Measurements from ENCODE around the gene HMGB3. TPM values are rescaled to one million over a fixed set of nuclear protein-coding genes. Genes with fewer than 3 reads are reported as not detected.
"Not testable (repeated sequence)": the region's sequence is repeated elsewhere in the genome, so short reads cannot be mapped to it uniquely, and the experiment has no call there.

Gene HMGB3
- total RNA-seq, 4 donors from 2014 or later = 1.3 to 4.4 (median 3.2) TPM

DNA sequence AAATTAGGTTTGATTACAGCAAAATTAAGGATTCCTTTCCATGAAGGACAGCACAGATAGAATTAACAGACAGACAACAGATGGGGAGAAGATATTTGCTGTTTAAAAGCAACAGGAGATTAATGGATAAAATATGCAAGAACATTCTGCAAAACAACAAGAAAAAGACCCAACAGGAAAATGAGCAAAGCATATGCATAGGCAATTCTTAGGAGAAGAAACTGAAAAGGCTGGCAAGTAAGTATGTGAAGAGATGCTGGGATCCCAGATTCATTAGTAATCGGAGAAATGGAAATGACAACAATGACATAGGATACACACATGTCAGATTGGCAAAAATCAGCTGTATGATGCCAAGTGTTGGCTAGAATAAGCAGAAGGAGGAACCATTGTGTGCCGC, 27.5 kb upstream of the HMGB3 start:
- no peaks in the 10 kb centered on the region for H3K27me3 ChIP-seq
- H3K27ac ChIP-seq = no peak overlapping the region
- no peaks in the 10 kb centered on the region for H3K9me3 ChIP-seq
- H3K4me1 ChIP-seq = no peaks in the 10 kb centered on the region
- TF ChIP-seq POLR2A (IDR thresholded peaks at IDR 0.05) = no peak
- no peak for TF ChIP-seq POLR2AphosphoS5 (IDR thresholded peaks at IDR 0.05)
- TF ChIP-seq EP300 (IDR thresholded peaks at IDR 0.05) = no peak
- TF ChIP-seq, protein P1, sequence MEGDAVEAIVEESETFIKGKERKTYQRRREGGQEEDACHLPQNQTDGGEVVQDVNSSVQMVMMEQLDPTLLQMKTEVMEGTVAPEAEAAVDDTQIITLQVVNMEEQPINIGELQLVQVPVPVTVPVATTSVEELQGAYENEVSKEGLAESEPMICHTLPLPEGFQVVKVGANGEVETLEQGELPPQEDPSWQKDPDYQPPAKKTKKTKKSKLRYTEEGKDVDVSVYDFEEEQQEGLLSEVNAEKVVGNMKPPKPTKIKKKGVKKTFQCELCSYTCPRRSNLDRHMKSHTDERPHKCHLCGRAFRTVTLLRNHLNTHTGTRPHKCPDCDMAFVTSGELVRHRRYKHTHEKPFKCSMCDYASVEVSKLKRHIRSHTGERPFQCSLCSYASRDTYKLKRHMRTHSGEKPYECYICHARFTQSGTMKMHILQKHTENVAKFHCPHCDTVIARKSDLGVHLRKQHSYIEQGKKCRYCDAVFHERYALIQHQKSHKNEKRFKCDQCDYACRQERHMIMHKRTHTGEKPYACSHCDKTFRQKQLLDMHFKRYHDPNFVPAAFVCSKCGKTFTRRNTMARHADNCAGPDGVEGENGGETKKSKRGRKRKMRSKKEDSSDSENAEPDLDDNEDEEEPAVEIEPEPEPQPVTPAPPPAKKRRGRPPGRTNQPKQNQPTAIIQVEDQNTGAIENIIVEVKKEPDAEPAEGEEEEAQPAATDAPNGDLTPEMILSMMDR (IDR thresholded peaks at IDR 0.05) = no peak
- no peaks in the 10 kb centered on the region for H3K36me3 ChIP-seq
- WGBS, 2 donors (ENCODE audit: low coverage in 1 of 2) = no CpG with 5 or more reads among the region's 2 CpGs
- H3K4me3 ChIP-seq = no peak overlapping the region
- no peak for ATAC-seq

DNA sequence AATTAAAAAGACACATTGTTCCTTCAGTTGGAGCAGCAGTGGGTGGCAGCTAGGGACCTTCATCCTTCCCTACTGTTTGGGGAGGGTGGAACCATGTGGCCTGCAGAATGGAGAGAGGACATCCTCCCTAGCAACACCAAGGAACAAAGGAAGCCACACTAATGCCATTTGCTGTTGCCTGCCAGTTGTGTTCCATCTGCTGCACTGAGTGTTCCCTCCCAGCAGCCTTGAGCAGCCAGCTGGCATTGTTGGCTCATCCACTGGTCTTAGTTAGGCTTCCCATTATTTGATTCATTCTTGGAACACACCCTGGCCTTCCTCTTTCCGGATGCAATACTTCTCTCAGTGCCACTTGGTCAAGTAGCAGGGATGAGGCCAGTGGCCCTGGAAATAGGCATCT, 25.0 kb upstream of the HMGB3 start:
- no peak for TF ChIP-seq POLR2AphosphoS5 (IDR thresholded peaks at IDR 0.05)
- no peak for TF ChIP-seq EP300 (IDR thresholded peaks at IDR 0.05)
- TF ChIP-seq, protein P1 (IDR thresholded peaks at IDR 0.05) = no peak
- no peak for TF ChIP-seq POLR2A (IDR thresholded peaks at IDR 0.05)
- H3K27me3 ChIP-seq = no peaks in the 10 kb centered on the region
- ATAC-seq = no peak
- H3K4me3 ChIP-seq = no peak overlapping the region
- no peaks in the 10 kb centered on the region for H3K36me3 ChIP-seq
- no CpG with 5 or more reads among the region's 1 CpG for WGBS, 2 donors (ENCODE audit: low coverage in 1 of 2)
- H3K9me3 ChIP-seq = no peaks in the 10 kb centered on the region
- no peaks in the 10 kb centered on the region for H3K4me1 ChIP-seq
- H3K27ac ChIP-seq = no peak overlapping the region

GRCh38 chrX:150959557-150959956, 23.6 kb upstream of the HMGB3 start:
- no peak overlapping the region for H3K27ac ChIP-seq
- no peaks in the 10 kb centered on the region for H3K27me3 ChIP-seq
- 73 to 100% methylated on average over 1 to 2 of the region's 2 CpGs for WGBS, 2 donors (ENCODE audit: low coverage in 1 of 2)
- H3K9me3 ChIP-seq = no peaks in the 10 kb centered on the region
- TF ChIP-seq POLR2A (IDR thresholded peaks at IDR 0.05) (no peak), POLR2AphosphoS5 (IDR thresholded peaks at IDR 0.05) (no peak), EP300 (IDR thresholded peaks at IDR 0.05) (no peak)
- TF ChIP-seq, protein P1 (IDR thresholded peaks at IDR 0.05) = no peak
- no peak for ATAC-seq
- no peaks in the 10 kb centered on the region for H3K36me3 ChIP-seq
- no peaks in the 10 kb centered on the region for H3K4me1 ChIP-seq
- no peak overlapping the region for H3K4me3 ChIP-seq

GRCh38 chrX:150961631-150962030, 21.5 kb upstream of the HMGB3 start:
- Histone ChIP-seq H3K9me3 (no peaks in the 10 kb centered on the region), H3K4me3 (no peak overlapping the region), H3K27ac (no peak overlapping the region), H3K36me3 (no peaks in the 10 kb centered on the region), H3K27me3 (no peaks in the 10 kb centered on the region), H3K4me1 (no peaks in the 10 kb centered on the region)
- WGBS, 2 donors (ENCODE audit: low coverage in 1 of 2) = 86 to 100% methylated on average over 1 to 3 of the region's 7 CpGs
- no peak for ATAC-seq
- no peak for TF ChIP-seq EP300 (IDR thresholded peaks at IDR 0.05)
- TF ChIP-seq POLR2A (IDR thresholded peaks at IDR 0.05) = no peak
- TF ChIP-seq, protein P1 (IDR thresholded peaks at IDR 0.05) = no peak
- no peak for TF ChIP-seq POLR2AphosphoS5 (IDR thresholded peaks at IDR 0.05)

- not testable (repeated sequence) for H3K9me3 ChIP-seq, H3K27ac ChIP-seq, H3K27me3 ChIP-seq, H3K4me1 ChIP-seq, H3K36me3 ChIP-seq, H3K4me3 ChIP-seq, ATAC-seq
- 86 to 100% methylated on average over 3 to 7 of the region's 12 CpGs for WGBS, 2 donors (ENCODE audit: low coverage in 1 of 2)
Observed at GRCh38 chrX:150964416-150964815, 18.7 kb upstream of the HMGB3 start.
